ENCODE data around the gene SYT1. TPM values are rescaled to one million over a fixed set of nuclear protein-coding genes. Genes with fewer than 3 reads are reported as not detected.

The SYT1 gene
- total and polyA plus RNA-seq, 4 donors = 0.53 to 0.84 (median 0.64) TPM

DNA sequence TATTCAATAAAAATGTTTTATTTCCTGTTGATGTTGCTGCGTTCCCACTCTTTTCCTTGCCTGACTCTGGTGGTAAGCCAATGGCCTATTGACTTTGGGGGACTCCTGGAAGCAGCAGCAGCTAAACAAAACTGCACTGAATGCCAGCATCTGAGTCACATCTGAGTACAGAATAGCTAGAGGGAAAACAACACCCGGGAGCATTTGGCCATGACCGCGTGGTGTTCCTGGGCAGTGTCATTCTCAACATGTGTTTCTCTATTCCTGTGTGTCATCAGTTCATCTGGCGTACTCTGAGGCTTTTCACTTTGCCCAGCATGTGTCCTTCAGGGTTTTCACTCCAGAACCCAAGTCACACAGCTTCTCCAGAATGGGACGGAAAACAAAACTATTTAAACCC is 587.4 kb downstream of the SYT1 start:
- H3K4me3 ChIP-seq (ENCODE audit: low read depth in 1 of 3, low read length in 3 of 3) = no peak overlapping the region

DNA sequence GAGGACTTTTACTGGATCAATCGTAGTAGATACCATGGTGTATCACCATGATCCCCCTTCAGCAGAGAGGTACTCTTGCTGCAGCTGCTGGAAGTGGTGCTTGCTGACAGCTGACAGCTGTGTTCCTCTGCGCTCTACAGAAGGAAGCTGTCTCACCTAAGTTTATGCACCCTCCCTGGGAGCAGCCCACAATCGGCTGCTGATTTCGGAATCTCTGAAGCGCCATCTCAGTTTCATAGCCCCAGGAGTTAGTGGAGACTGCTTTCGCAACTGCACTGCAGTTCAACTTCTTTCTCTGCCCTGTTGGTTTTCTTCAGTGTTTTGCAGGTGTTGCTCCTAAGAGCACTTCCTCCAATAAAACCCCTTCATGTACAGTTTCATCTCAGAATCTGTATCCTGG is 588.3 kb downstream of the SYT1 start:
- no peaks in the 10 kb centered on the region for H3K9me3 ChIP-seq (ENCODE audit: control insufficient read depth in 4 of 4, low read length in 3 of 4)
- no peak overlapping the region for H3K27ac ChIP-seq (ENCODE audit: low read depth in 1 of 2, low read length in 2 of 2)
- no peaks in the 10 kb centered on the region for H3K4me1 ChIP-seq (ENCODE audit: control insufficient read depth in 4 of 4, insufficient read depth in 4 of 4, low read length in 3 of 4)
- no peaks in the 10 kb centered on the region for H3K27me3 ChIP-seq (ENCODE audit: control insufficient read depth in 4 of 4, insufficient read depth in 4 of 4, low read length in 3 of 4)
- 91% methylated on average over 6 of the region's 6 CpGs for WGBS
- no peak overlapping the region for H3K9ac ChIP-seq (ENCODE audit: low read depth in 1 of 2, low read length in 2 of 2)
- H3K4me3 ChIP-seq (ENCODE audit: low read depth in 1 of 3, low read length in 3 of 3) = no peak overlapping the region
- no peak for DNase-seq (ENCODE audit: low spot score)
- H3K36me3 ChIP-seq (ENCODE audit: control insufficient read depth in 4 of 4, insufficient read depth in 3 of 4, low read depth in 1 of 4, low read length in 3 of 4) = no peaks in the 10 kb centered on the region
- TF ChIP-seq, protein P1, sequence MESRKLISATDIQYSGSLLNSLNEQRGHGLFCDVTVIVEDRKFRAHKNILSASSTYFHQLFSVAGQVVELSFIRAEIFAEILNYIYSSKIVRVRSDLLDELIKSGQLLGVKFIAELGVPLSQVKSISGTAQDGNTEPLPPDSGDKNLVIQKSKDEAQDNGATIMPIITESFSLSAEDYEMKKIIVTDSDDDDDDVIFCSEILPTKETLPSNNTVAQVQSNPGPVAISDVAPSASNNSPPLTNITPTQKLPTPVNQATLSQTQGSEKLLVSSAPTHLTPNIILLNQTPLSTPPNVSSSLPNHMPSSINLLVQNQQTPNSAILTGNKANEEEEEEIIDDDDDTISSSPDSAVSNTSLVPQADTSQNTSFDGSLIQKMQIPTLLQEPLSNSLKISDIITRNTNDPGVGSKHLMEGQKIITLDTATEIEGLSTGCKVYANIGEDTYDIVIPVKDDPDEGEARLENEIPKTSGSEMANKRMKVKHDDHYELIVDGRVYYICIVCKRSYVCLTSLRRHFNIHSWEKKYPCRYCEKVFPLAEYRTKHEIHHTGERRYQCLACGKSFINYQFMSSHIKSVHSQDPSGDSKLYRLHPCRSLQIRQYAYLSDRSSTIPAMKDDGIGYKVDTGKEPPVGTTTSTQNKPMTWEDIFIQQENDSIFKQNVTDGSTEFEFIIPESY (IDR thresholded peaks at IDR 0.05) = no peak
- TF ChIP-seq YY1 (IDR thresholded peaks at IDR 0.05) = no peak
- TF ChIP-seq RAD21 (IDR thresholded peaks at IDR 0.05) = no peak
- TF ChIP-seq FOXA2 (IDR thresholded peaks at IDR 0.05) = no peak
- no peak for TF ChIP-seq GABPA (IDR thresholded peaks at IDR 0.05 in 1 of 2, conservative IDR thresholded peaks at IDR 0.05 in 1 of 2)
- TF ChIP-seq, protein P2, sequence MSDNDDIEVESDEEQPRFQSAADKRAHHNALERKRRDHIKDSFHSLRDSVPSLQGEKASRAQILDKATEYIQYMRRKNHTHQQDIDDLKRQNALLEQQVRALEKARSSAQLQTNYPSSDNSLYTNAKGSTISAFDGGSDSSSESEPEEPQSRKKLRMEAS (IDR thresholded peaks at IDR 0.05) = no peak
- TF ChIP-seq TAF1 (conservative IDR thresholded peaks at IDR 0.05) = no peak
- TF ChIP-seq HNF4G (IDR thresholded peaks at IDR 0.05) = no peak
- no peak for TF ChIP-seq SP1 (IDR thresholded peaks at IDR 0.05)
- TF ChIP-seq HNF4A (conservative IDR thresholded peaks at IDR 0.05) = no peak
- no peak for TF ChIP-seq JUND (IDR thresholded peaks at IDR 0.05)
- no peak for TF ChIP-seq EGR1 (IDR thresholded peaks at IDR 0.05; ENCODE audit: low read depth in 2 of 2)
- TF ChIP-seq NR2F2 (IDR thresholded peaks at IDR 0.05) = no peak
- TF ChIP-seq, protein P3, sequence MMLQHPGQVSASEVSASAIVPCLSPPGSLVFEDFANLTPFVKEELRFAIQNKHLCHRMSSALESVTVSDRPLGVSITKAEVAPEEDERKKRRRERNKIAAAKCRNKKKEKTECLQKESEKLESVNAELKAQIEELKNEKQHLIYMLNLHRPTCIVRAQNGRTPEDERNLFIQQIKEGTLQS (IDR thresholded peaks at IDR 0.05) = no peak
- TF ChIP-seq, protein P4, sequence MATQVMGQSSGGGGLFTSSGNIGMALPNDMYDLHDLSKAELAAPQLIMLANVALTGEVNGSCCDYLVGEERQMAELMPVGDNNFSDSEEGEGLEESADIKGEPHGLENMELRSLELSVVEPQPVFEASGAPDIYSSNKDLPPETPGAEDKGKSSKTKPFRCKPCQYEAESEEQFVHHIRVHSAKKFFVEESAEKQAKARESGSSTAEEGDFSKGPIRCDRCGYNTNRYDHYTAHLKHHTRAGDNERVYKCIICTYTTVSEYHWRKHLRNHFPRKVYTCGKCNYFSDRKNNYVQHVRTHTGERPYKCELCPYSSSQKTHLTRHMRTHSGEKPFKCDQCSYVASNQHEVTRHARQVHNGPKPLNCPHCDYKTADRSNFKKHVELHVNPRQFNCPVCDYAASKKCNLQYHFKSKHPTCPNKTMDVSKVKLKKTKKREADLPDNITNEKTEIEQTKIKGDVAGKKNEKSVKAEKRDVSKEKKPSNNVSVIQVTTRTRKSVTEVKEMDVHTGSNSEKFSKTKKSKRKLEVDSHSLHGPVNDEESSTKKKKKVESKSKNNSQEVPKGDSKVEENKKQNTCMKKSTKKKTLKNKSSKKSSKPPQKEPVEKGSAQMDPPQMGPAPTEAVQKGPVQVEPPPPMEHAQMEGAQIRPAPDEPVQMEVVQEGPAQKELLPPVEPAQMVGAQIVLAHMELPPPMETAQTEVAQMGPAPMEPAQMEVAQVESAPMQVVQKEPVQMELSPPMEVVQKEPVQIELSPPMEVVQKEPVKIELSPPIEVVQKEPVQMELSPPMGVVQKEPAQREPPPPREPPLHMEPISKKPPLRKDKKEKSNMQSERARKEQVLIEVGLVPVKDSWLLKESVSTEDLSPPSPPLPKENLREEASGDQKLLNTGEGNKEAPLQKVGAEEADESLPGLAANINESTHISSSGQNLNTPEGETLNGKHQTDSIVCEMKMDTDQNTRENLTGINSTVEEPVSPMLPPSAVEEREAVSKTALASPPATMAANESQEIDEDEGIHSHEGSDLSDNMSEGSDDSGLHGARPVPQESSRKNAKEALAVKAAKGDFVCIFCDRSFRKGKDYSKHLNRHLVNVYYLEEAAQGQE (IDR thresholded peaks at IDR 0.05) = no peak

More for the DNA sequence above, 587.4 kb downstream of the SYT1 start:
- no peaks in the 10 kb centered on the region for H3K36me3 ChIP-seq (ENCODE audit: control insufficient read depth in 4 of 4, insufficient read depth in 3 of 4, low read depth in 1 of 4, low read length in 3 of 4)
- TF ChIP-seq YY1 (IDR thresholded peaks at IDR 0.05) (no peak), FOXA2 (IDR thresholded peaks at IDR 0.05) (no peak), HNF4G (IDR thresholded peaks at IDR 0.05) (no peak), FOXA1 (IDR thresholded peaks at IDR 0.05) (no peak), HNF4A (conservative IDR thresholded peaks at IDR 0.05) (no peak), JUND (IDR thresholded peaks at IDR 0.05) (no peak)
- TF ChIP-seq, protein P5, sequence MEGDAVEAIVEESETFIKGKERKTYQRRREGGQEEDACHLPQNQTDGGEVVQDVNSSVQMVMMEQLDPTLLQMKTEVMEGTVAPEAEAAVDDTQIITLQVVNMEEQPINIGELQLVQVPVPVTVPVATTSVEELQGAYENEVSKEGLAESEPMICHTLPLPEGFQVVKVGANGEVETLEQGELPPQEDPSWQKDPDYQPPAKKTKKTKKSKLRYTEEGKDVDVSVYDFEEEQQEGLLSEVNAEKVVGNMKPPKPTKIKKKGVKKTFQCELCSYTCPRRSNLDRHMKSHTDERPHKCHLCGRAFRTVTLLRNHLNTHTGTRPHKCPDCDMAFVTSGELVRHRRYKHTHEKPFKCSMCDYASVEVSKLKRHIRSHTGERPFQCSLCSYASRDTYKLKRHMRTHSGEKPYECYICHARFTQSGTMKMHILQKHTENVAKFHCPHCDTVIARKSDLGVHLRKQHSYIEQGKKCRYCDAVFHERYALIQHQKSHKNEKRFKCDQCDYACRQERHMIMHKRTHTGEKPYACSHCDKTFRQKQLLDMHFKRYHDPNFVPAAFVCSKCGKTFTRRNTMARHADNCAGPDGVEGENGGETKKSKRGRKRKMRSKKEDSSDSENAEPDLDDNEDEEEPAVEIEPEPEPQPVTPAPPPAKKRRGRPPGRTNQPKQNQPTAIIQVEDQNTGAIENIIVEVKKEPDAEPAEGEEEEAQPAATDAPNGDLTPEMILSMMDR (IDR thresholded peaks at IDR 0.05; ENCODE audit: low read depth, low read length, missing input control) = no peak
- TF ChIP-seq, protein P2 (IDR thresholded peaks at IDR 0.05) = no peak
- TF ChIP-seq, protein P4 (IDR thresholded peaks at IDR 0.05) = no peak
- WGBS = 73% methylated on average over 6 of the region's 6 CpGs
- H3K4me1 ChIP-seq (ENCODE audit: control insufficient read depth in 4 of 4, insufficient read depth in 4 of 4, low read length in 3 of 4) = no peaks in the 10 kb centered on the region
- H3K27me3 ChIP-seq (ENCODE audit: control insufficient read depth in 4 of 4, insufficient read depth in 4 of 4, low read length in 3 of 4) = no peaks in the 10 kb centered on the region
- DNase-seq (ENCODE audit: low spot score) = no peak
- no peak overlapping the region for H3K27ac ChIP-seq (ENCODE audit: low read depth in 1 of 2, low read length in 2 of 2)
- H3K9me3 ChIP-seq (ENCODE audit: control insufficient read depth in 4 of 4, low read length in 3 of 4) = no peaks in the 10 kb centered on the region
- no peak overlapping the region for H3K9ac ChIP-seq (ENCODE audit: low read depth in 1 of 2, low read length in 2 of 2)

All from liver (tissue), 9 donors.